ENCODE results near the gene DET1. TPM values are rescaled to one million over a fixed set of nuclear protein-coding genes. Genes with fewer than 3 reads are reported as not detected.

The DET1 gene
- total and polyA plus RNA-seq, 7 donors = 2.4 to 13.0 (median 7.4) TPM

DNA sequence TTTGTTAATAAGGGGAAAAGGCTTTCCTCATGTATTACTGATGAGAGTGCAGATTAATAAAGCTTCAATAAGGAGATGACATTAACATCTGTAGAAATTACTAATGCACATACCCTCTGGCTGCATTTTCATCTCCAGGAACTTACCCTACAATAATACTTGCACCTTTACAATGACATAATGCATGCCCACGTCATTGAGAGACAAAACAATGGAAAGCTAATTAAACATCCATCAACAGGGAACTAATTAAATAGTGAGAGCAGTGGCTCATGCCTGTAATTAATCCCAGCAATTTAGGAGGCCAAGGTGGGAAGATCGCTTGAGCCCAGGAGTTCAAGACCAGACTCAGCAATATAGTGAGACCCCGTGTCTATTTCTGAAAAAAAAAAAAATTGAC is 32.8 kb upstream of the DET1 start:
- H3K36me3 ChIP-seq = no peaks in the 10 kb centered on the region
- intact Hi-C loops (cut with DNase I) = no loop called here
- TF ChIP-seq POLR2A (IDR thresholded peaks at IDR 0.05) (no peak), POLR2AphosphoS5 (IDR thresholded peaks at IDR 0.05) (no peak), EP300 (IDR thresholded peaks at IDR 0.05) (no peak)
- TF ChIP-seq, protein P1, sequence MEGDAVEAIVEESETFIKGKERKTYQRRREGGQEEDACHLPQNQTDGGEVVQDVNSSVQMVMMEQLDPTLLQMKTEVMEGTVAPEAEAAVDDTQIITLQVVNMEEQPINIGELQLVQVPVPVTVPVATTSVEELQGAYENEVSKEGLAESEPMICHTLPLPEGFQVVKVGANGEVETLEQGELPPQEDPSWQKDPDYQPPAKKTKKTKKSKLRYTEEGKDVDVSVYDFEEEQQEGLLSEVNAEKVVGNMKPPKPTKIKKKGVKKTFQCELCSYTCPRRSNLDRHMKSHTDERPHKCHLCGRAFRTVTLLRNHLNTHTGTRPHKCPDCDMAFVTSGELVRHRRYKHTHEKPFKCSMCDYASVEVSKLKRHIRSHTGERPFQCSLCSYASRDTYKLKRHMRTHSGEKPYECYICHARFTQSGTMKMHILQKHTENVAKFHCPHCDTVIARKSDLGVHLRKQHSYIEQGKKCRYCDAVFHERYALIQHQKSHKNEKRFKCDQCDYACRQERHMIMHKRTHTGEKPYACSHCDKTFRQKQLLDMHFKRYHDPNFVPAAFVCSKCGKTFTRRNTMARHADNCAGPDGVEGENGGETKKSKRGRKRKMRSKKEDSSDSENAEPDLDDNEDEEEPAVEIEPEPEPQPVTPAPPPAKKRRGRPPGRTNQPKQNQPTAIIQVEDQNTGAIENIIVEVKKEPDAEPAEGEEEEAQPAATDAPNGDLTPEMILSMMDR (IDR thresholded peaks at IDR 0.05) = no peak
- no peaks in the 10 kb centered on the region for H3K4me1 ChIP-seq
- no peak overlapping the region for H3K4me3 ChIP-seq
- 65 to 82% methylated on average over 3 of the region's 3 CpGs for WGBS, 2 donors
- DNase-seq = no peak
- no peaks in the 10 kb centered on the region for H3K27me3 ChIP-seq
- no peak overlapping the region for H3K27ac ChIP-seq
- H3K9me3 ChIP-seq = peaks cover 0 to 6% (median 0%) of the 10 kb centered on the region in 4 donors

DNA sequence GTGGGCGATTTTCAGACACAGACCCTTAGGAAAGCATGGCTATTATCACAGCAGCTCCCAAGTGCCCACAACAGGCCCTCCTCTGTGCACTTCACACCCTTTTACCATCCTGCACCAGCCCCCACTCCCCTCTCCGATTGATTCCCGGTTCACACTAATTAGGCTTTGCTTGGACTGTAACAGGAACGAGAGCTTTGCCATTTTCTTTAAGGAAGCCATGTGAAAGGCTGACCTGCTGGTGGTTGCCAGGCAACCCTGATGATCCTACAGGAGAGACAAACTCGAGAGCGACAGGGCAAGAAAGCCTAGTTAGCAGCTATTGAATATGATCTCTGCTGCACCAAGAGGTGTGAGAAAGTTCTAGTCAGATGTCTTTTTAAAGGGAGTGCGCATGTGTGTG is 28.2 kb upstream of the DET1 start:
- no peak for DNase-seq
- intact Hi-C loops (cut with DNase I) = no loop called here
- WGBS, 2 donors = 51 to 53% methylated on average over 7 of the region's 7 CpGs
- Histone ChIP-seq H3K9me3 (no peaks in the 10 kb centered on the region), H3K27me3 (no peaks in the 10 kb centered on the region), H3K4me3 (no peak overlapping the region), H3K27ac (no peak overlapping the region), H3K36me3 (no peaks in the 10 kb centered on the region), H3K4me1 (no peaks in the 10 kb centered on the region)
- TF ChIP-seq, protein P1 (IDR thresholded peaks at IDR 0.05) = no peak
- TF ChIP-seq POLR2A (IDR thresholded peaks at IDR 0.05) = no peak
- TF ChIP-seq EP300 (IDR thresholded peaks at IDR 0.05) = no peak
- no peak for TF ChIP-seq POLR2AphosphoS5 (IDR thresholded peaks at IDR 0.05)

DNA sequence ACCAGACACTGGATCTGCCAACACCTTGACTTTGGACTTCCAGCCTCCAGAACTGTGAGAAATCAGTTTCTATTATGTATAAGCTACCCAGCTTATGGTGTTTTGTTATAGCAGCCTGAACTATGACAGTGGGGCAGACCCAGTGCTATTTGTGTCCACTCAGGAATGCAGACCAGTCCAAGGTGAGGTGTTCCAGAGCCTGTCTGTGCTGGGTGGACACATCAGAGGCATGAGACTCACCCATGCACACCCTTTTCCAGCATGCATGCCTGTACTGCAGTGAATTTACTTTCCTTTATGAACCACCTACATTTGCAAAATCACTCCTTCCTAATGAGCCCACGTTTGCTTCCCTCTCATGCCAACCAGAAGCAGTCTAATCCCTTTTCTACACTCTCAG is 27.6 kb upstream of the DET1 start:
- intact Hi-C loops (cut with DNase I) = no loop called here
- TF ChIP-seq POLR2AphosphoS5 (IDR thresholded peaks at IDR 0.05) (no peak), EP300 (IDR thresholded peaks at IDR 0.05) (no peak), POLR2A (IDR thresholded peaks at IDR 0.05) (no peak)
- TF ChIP-seq, protein P1 (IDR thresholded peaks at IDR 0.05) = no peak

DNA sequence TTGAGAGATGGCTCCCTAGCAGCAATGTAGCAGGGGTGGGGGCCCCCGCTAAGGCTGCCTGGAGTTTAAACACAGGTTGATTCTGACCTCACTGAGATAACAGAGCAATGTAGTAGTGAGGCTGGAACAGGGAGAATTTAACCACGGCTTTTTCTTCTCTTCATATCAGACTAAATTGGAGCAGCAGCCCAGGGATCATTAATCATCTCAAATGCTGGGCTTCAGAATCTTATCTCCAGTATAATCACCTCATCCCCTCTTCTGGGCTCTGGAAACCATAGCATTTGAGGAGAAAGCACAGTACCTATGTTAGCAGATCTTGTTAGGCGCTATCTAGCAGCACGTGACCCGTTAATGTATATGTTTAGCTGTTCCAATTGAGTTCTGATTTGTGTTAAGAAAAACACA is 25.4 kb upstream of the DET1 start:
- WGBS, 2 donors = 61 to 69% methylated on average over 5 of the region's 5 CpGs
- intact Hi-C loops (cut with DNase I) = no loop called here

More for the DNA sequence above, 27.6 kb upstream of the DET1 start:
- Histone ChIP-seq H3K27me3 (no peaks in the 10 kb centered on the region), H3K4me3 (no peak overlapping the region), H3K36me3 (no peaks in the 10 kb centered on the region), H3K27ac (no peak overlapping the region), H3K9me3 (no peaks in the 10 kb centered on the region), H3K4me1 (no peaks in the 10 kb centered on the region)
- 49 to 66% methylated on average over 1 of the region's 1 CpG for WGBS, 2 donors
- no peak for DNase-seq

More for the DNA sequence above, 25.4 kb upstream of the DET1 start:
- Histone ChIP-seq H3K27ac (no peak overlapping the region), H3K9me3 (no peaks in the 10 kb centered on the region), H3K4me3 (no peak overlapping the region), H3K36me3 (no peaks in the 10 kb centered on the region), H3K4me1 (no peaks in the 10 kb centered on the region), H3K27me3 (no peaks in the 10 kb centered on the region)
- DNase-seq = no peak
- TF ChIP-seq EP300 (IDR thresholded peaks at IDR 0.05) (no peak), POLR2A (IDR thresholded peaks at IDR 0.05) (no peak), POLR2AphosphoS5 (IDR thresholded peaks at IDR 0.05) (no peak)
- TF ChIP-seq, protein P1 (IDR thresholded peaks at IDR 0.05) = no peak
